Suprapubic skin (tissue), 4 donors: ENCODE measurements around the gene LARP1. TPM values are rescaled to one million over a fixed set of nuclear protein-coding genes. Genes with fewer than 3 reads are reported as not detected.
A peak's percentile ranks its signal among the peaks of the same experiment; 100 is the strongest.

ENCODE experiments used
- DNase-seq, 2 donors: peaks; one replicate each; pipeline ENCODE4 v3.0.0-alpha.2; 2019; ENCODE audit warnings: low spot score in 2 of 2
- H3K27ac ChIP-seq: fragments of 200-600 bp; sonication (generic); one replicate; pipeline ENCODE4 v1.5.1; 2019
- H3K27me3 ChIP-seq: fragments of 200-600 bp; sonication (generic); one replicate; pipeline ENCODE4 v1.5.1; 2019
- H3K36me3 ChIP-seq: fragments of 200-600 bp; sonication (generic); one replicate; pipeline ENCODE4 v1.5.1; 2019
- H3K4me1 ChIP-seq: fragments of 200-600 bp; sonication (generic); one replicate; pipeline ENCODE4 v1.5.1; 2019
- H3K4me3 ChIP-seq: fragments of 200-600 bp; sonication (generic); one replicate; pipeline ENCODE4 v1.5.1; 2019; ENCODE audit warnings: mild to moderate bottlenecking
- H3K9me3 ChIP-seq: fragments of 200-600 bp; sonication (generic); one replicate; pipeline ENCODE4 v1.5.1; 2019
- CTCF ChIP-seq, 2 donors: fragments of 200-600 bp in 1 of 2; fragments of 450-650 bp in 1 of 2; sonication (generic) in 1 of 2; IDR thresholded peaks; one replicate each; pipeline ENCODE4 v1.5.1; 2016 to 2019; ENCODE audit warnings: antibody characterized with exemption in 2 of 2, mild to moderate bottlenecking in 1 of 2, moderate library complexity in 1 of 2
- EP300 ChIP-seq: sonication (generic); formaldehyde crosslinking; IDR thresholded peaks from one replicate; pipeline ENCODE4 v1.6.1; 2017; ENCODE audit warnings: antibody characterized with exemption
- POLR2A ChIP-seq, 2 donors: fragments of 450-650 bp; IDR thresholded peaks; one replicate each; pipeline ENCODE4 v1.6.1; 2017; ENCODE audit warnings: antibody characterized with exemption in 2 of 2, mild to moderate bottlenecking in 2 of 2, moderate library complexity in 2 of 2
- POLR2AphosphoS5 ChIP-seq, 3 donors: sonication (generic); formaldehyde crosslinking; IDR thresholded peaks; one replicate each; pipeline ENCODE4 v1.6.1; 2017; ENCODE audit warnings: antibody characterized with exemption in 3 of 3
- WGBS: methylation state at CpG from one replicate; pipeline ENCODE4 v1.1.5; 2018; 5-methylcytosine and 5-hydroxymethylcytosine counted together
- total RNA-seq, 4 donors: library from RNA; depleted of rRNA; stranded (reverse); fragments of >200 nt; gene quantifications; one replicate each; pipeline ENCODE4 v1.1.0, GENCODE V29; 2016

The LARP1 gene
- total RNA-seq, 4 donors from 2014 or later: 98.5 to 127 (median 110) TPM

- peaks cover 13% of the 10 kb centered on the region for H3K4me1 ChIP-seq
- no peak overlapping the region for H3K27ac ChIP-seq
- no peaks in the 10 kb centered on the region for H3K27me3 ChIP-seq
- no peaks in the 10 kb centered on the region for H3K36me3 ChIP-seq
- TF ChIP-seq EP300: no peak
- no peak for TF ChIP-seq CTCF (IDR thresholded peaks at IDR 0.05)
- TF ChIP-seq POLR2A (IDR thresholded peaks at IDR 0.05): no peak
- TF ChIP-seq POLR2AphosphoS5 (IDR thresholded peaks at IDR 0.05): no peak
- peak in 1 of 2 donors; percentile 23 for DNase-seq
- no peaks in the 10 kb centered on the region for H3K9me3 ChIP-seq
- H3K4me3 ChIP-seq: no peak overlapping the region
- 66% methylated on average over 3 of the region's 6 CpGs for WGBS
Measured at GRCh38 chr5:154737667-154738320, 17.4 kb upstream of the LARP1 start.

GRCh38 chr5:154740483-154740882 lies 14.7 kb upstream of the LARP1 start:
- Histone ChIP-seq H3K4me1 (peaks cover 13% of the 10 kb centered on the region), H3K27me3 (no peaks in the 10 kb centered on the region), H3K27ac (no peak overlapping the region), H3K36me3 (no peaks in the 10 kb centered on the region), H3K9me3 (no peaks in the 10 kb centered on the region), H3K4me3 (no peak overlapping the region)
- peak in 1 of 2 donors; percentile 67 for DNase-seq
- TF ChIP-seq CTCF (IDR thresholded peaks at IDR 0.05) (no peak), POLR2AphosphoS5 (IDR thresholded peaks at IDR 0.05) (no peak)
- 68% methylated on average over 2 of the region's 2 CpGs for WGBS

GRCh38 chr5:154740957-154741356 lies 14.2 kb upstream of the LARP1 start:
- TF ChIP-seq POLR2AphosphoS5 (IDR thresholded peaks at IDR 0.05) (no peak), EP300 (no peak), CTCF (IDR thresholded peaks at IDR 0.05) (no peak), POLR2A (IDR thresholded peaks at IDR 0.05) (no peak)
- Histone ChIP-seq H3K4me1 (peaks cover 13% of the 10 kb centered on the region), H3K27me3 (no peaks in the 10 kb centered on the region), H3K27ac (no peak overlapping the region), H3K36me3 (no peaks in the 10 kb centered on the region), H3K4me3 (no peak overlapping the region), H3K9me3 (no peaks in the 10 kb centered on the region)
- 43% methylated on average over 5 of the region's 5 CpGs for WGBS
- DNase-seq: peak in 1 of 2 donors; percentile 49

GRCh38 chr5:154741415-154741814 lies 13.8 kb upstream of the LARP1 start:
- no peak overlapping the region for H3K27ac ChIP-seq

GRCh38 chr5:154743812-154744211 lies 11.4 kb upstream of the LARP1 start:
- Histone ChIP-seq H3K4me1 (peaks cover 13% of the 10 kb centered on the region), H3K36me3 (no peaks in the 10 kb centered on the region), H3K4me3 (no peak overlapping the region), H3K27ac (no peak overlapping the region), H3K9me3 (no peaks in the 10 kb centered on the region), H3K27me3 (no peaks in the 10 kb centered on the region)
- TF ChIP-seq CTCF (IDR thresholded peaks at IDR 0.05): no peak
- TF ChIP-seq EP300: no peak
- TF ChIP-seq POLR2A (IDR thresholded peaks at IDR 0.05): no peak
- no peak for TF ChIP-seq POLR2AphosphoS5 (IDR thresholded peaks at IDR 0.05)
- no peak for DNase-seq
- 88% methylated on average over 7 of the region's 7 CpGs for WGBS

More at GRCh38 chr5:154741415-154741814, 13.8 kb upstream of the LARP1 start:
- peaks cover 13% of the 10 kb centered on the region for H3K4me1 ChIP-seq
- TF ChIP-seq POLR2AphosphoS5 (IDR thresholded peaks at IDR 0.05): no peak
- TF ChIP-seq CTCF (IDR thresholded peaks at IDR 0.05): no peak
- no peak for TF ChIP-seq POLR2A (IDR thresholded peaks at IDR 0.05)
- no peak for TF ChIP-seq EP300
- H3K27me3 ChIP-seq: no peaks in the 10 kb centered on the region
- 54% methylated on average over 4 of the region's 4 CpGs for WGBS
- H3K36me3 ChIP-seq: no peaks in the 10 kb centered on the region
- H3K9me3 ChIP-seq: no peaks in the 10 kb centered on the region
- no peak overlapping the region for H3K4me3 ChIP-seq
- peak in 1 of 2 donors; percentile 43 for DNase-seq
